GM18907 (cell line): Measurements from ENCODE around the gene TNNI3.
"Not testable (repeated sequence)": the region's sequence is repeated elsewhere in the genome, so short reads cannot be mapped to it uniquely, and the experiment has no call there.

ENCODE experiments used
- ATAC-seq: cut with Tn5 transposase; IDR thresholded peaks from one replicate; pipeline ENCODE4 v1.9.1; 2021; ENCODE audit warnings: mild to moderate bottlenecking, moderate library complexity; ENCODE audit not compliant: unreplicated experiment

The TNNI3 gene

DNA sequence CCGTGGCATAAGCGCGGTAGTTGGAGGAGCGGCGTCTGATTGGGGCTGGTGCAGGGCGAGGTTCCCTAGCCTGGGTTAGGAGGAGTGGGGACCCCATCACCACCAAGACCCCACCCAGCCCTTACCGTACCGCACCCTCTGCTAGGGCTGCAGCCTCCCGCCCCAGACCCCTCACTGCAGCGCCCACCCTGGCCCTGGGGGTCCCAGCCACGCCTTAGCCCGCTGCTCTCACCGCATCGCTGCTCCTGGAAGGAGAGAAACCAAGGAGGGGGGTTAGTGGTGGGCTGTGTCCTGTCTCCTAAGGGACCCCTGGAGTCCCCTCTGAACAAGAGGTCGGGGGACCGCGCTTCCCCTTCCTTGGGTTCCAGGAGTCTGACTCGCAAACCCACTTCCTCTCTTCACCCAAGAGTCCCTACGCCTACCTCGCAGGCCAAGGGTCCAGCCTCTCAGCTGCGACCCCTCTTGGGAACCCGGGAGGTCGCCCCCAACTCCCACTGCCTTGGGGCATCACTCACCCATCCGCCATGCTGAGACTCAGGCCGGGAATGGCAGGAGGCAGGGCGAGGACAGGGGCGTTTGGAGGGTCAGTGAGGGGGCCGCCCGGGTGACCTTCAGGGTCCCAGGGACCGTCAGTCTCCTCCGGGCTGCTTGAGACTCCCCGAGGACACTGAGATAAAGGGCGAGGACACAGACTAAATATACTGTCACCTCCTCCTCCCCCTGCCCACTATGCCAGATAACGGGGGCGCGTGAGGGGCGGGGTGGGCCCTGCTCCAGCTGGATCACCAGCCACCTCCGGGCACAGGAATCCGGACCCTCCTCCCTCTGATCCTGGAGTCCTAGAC is at the start of gene TNNI3:
TSS of gene TNNI3 (minus strand) at position 669 of the 845 bp plus-strand sequence. CDS start at position 526, 143 bp downstream.
- ATAC-seq = no peak

DNA sequence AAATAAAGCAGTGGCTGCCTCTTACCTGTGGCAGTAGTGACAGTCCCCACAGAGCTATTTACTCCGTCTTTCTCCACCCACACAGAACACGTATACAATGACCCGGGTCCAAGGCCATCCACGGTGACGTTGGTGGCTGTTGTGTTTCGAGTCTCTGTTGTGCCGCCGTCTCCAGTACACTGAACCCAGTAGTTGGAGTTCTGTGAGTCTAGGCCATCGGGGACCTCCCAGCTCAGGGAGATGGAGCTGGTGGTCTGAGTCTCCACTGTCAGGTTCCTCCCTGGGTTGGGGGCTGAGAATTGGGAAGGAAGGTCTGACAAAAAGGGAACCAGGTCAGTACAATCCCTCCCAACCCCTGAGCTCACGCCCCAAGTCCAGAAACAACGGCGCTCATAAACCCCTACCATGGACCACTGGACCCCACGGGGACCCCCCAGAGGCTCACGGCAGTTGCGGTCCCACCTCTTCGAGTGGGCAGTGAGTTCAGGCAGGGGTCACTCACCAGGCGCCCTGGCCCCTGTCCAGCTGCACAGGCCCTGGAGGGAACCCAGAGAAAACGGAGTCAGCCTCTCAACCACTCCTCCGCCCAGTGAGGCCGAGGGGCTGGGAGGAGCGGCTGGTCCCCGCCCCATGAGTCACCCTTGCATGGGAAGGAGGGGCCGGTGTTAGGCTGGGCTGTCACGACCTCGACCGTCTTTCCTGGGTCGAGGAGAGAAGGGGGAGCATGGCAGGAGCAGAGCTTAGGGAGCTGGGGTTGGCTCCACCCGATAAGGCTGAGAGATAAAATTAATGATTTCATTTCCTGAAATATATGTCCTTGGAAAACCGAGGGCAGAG is 49.4 kb upstream of the TNNI3 start:
- no peak for ATAC-seq

DNA sequence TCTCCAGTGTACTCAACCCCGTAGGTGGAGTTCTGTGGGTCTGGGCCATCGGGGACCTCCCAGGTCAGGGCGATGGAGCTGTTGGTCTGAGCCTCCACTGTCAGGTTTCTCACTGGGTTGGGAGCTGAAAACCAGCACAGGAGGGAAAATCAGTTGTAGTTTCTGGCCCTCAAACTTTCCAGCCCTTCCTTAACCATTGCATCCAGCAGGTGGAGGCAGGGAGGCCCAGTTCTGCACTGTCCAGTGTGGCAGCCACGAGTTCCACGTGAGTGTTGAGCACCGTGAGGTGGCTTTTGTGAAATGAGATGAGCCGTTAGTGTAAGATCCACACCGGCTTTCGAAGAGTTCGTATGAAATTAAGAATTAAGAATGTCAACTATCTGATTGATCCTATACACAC is 44.7 kb upstream of the TNNI3 start:
- not testable (repeated sequence) for ATAC-seq

DNA sequence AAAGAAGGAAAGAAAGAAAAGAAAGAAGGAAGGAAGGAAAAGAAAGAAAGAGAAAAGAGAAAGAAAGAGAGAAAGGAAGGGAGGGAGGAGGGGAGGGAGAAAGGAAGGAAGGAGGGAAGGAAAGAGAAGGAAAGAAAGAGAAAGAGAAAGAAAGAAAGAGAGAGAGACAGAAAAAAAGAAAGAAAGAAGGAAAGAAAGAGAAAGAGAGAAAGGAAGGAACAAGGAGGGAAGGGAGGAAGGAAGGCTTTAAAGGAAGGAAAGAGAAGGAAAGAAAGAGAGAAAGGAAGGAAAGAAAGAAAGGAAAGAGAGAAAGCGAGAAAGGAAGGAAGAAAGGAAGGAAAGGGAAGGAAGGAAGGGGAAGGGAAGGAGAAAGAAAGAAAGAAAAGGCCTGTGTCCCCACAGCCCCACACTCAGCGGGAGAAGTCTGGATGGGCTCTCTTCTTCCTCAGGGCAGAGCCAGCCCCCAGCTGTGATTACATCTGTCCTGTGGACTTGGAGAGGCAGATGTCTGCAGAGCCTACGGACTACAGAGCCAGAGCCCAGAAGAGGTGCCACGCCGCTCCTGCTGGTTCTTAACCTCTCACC is 42.2 kb upstream of the TNNI3 start:
- ATAC-seq = no peak

DNA sequence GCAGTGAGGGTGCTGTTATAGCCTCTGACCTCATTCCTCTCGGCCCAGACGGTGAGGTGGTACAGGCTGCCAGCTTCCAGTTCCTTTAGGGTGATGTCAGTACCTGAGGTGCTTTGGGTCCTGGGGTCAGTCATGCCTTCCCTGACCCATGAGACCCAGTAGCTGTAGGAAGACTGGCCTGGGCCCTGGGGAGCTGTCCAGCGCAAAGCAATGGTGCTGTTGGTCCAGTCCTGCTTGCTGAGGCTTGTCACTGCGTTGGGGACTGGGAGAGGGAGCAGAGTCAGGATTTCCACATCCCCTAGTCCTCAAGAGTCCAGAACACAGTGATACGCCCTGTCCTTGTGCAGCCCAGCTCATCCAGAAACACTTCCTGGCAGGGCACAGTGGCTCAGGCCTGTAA is 41.1 kb upstream of the TNNI3 start:
- no peak for ATAC-seq

DNA sequence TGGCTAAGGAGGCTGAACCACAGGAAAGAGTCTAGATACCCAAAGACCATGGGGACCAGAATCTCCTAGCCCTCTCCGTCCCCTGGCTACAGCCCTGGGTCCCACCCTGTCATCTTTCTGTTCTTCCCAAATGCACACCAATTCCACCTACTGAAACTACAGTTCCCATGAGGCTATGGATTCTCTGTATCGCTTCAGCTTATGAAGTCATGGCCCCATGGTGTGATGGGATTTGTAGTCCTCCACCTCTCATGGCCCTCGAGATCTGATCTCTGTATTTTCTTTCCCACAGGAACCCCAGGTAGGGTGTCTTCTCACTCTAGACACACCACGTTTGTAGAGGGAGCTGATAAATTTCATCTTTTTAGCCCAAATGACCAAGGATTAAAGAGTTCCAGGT is 40.0 kb upstream of the TNNI3 start:
- no peak for ATAC-seq

DNA sequence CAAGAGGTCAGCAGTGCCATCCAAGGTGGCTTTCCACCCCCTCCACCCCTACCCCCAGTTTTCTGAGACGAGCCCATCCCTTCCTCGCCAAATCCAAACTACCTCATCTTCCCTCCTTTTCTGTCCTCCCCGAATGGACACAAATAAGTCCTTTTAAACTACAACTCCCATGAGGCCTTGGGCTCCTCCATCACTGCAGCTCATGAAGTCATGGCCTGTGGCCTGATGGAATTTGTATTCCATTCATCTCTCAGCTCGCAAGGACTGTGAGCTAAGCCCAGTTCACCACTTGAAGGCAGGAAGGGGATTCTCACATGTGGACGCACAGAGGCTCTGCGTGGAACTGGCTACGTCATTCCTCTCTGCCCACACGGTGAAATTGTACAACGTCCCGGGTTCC is 39.3 kb upstream of the TNNI3 start:
- no peak for ATAC-seq

DNA sequence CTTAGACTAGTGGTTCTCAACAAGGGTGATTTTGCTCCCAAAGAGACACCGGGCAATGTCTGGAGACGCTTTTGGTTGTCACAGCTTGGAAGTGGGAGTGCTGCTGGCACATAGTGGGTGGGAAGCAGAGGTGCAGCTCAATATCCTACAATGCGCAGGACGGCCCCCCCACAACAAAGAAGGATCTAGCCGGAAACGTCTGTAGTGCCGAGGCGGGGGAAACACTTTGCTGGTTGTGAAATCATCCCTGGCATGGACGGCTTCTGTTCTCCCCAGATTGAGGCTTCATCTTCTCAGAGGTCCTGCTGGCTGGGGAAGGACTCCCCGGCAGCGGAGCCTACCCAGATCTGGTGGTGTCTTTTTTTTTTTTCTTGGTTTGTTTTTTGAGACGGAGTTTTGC is 35.9 kb upstream of the TNNI3 start:
- no peak for ATAC-seq

DNA sequence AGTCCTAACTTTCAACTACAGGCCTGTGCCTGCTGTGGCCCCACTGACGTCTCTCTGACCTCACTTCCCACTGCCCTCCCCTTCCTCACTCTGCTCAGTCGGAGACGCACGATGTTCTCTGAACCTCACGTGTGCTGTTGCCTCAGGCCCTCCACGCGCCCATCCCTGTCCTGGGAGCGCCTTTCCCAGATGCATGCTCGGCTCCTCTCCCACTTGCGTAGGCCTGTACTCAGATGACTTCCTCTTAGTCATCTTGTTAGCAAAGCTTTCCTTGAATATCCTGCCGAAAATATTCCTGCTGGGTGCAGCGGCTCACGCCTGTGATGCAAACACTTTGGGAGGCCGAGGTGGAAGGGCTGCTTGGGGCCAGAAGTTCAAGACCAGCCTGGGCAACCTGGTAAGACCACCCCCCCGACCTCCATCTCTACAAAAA is 31.9 kb upstream of the TNNI3 start:
- no peak for ATAC-seq

DNA sequence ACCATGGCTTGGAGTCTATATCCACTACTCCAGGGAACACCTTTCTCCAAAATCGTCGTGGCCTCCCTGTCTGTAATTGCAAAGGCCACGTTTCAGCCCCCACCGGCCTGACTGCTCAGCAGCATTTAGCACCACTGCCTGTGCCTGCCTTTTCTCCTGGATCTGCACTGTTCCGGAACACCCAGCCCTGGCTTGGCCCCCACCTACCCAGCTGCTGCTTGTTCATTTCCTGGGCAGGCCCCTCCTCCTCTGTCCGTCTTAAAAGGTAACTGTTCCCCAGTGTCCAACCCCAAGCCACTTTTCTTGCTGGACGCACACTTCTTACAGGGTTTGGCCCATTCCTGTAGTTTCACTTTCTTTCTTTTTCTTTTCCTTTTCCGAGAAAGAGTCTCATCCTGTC is 31.1 kb upstream of the TNNI3 start:
- ATAC-seq = no peak

DNA sequence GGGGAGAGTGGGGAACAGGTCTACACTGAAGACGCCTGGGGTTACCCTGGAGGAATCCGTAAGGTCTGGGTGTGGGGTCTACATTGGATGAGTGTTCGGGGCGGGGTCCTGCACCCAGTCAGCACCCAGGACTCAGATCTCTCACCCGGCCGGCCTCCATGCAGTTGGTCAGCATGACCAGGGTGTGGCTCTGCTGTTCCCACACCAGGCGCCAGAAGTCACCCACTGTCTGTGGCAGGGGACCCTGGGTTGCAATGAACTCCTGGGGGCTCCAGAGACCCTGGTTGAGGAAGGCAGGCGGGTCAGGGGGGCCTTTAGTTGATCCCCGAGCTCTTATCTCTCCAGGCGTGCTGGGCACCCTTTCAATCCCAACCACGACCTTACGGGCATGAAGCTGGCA is 28.5 kb upstream of the TNNI3 start:
- no peak for ATAC-seq

DNA sequence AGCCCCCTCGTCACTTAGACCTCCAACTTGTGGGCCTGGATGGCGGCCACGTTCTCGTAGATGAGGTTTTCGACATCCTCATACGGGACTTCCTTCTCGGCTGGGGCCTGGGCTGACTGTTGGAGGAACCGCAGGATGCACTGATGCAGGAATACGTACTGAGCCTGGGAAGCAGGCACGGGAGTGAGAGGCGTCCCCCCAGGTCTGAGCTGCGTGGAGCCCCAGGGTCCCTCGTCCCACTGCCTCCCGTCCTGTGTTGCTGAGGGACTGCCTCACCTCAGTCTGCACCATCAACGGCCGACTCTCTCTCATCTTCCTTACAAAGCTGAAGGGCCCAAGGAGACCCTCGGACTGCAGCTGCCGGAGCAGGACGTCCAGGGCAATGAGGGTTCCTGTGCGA is 24.2 kb upstream of the TNNI3 start:
- no peak for ATAC-seq

DNA sequence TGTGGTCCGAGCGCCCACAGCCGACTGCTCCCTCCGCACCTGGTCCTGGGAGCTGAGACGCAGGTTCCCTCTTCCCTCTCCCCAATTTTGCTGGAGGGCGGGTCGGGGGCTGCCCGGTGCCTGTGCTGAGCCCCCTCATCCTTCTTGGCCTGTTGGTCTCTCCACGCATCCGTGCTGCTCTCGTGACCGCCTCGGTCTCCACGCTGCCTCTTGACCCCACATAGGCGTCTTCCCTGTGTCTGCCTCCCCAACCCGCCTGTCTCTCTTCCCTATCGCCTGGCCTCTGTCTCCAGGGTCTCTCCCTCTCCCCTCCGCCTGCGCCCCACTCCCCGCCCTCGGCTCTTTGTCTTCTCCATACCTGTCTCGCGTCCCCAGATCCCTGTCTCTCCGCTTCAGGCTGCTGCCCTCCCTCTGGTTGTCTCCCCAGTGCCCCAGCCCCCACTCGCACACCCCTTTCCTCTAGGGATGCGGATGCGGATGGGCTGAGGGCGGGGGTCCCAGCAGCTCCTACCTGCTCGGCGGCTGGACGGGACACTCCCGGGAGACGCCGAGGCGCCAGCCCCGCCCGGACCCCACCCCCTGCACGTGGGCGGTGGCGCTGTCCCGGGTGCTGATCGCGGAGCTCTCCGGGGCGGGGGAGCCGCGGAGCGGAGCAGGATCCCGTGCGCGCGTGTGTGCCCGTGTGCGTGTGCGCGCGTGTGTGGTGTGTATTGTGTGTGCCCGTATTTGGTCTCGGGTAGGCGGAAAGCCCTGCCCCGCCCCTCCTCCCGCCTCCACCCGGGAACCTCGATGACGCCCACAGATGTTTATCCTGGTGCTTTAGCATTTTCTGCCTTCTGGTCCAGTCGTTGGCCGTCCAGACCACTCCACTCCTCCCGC is 22.3 kb upstream of the TNNI3 start, which contains the start of gene SYT5:
TSS of gene SYT5 (minus strand) at position 684 of the 879 bp plus-strand sequence. CDS start 1,248 bp downstream, outside the sequence.
- ATAC-seq = peak; percentile 28

DNA sequence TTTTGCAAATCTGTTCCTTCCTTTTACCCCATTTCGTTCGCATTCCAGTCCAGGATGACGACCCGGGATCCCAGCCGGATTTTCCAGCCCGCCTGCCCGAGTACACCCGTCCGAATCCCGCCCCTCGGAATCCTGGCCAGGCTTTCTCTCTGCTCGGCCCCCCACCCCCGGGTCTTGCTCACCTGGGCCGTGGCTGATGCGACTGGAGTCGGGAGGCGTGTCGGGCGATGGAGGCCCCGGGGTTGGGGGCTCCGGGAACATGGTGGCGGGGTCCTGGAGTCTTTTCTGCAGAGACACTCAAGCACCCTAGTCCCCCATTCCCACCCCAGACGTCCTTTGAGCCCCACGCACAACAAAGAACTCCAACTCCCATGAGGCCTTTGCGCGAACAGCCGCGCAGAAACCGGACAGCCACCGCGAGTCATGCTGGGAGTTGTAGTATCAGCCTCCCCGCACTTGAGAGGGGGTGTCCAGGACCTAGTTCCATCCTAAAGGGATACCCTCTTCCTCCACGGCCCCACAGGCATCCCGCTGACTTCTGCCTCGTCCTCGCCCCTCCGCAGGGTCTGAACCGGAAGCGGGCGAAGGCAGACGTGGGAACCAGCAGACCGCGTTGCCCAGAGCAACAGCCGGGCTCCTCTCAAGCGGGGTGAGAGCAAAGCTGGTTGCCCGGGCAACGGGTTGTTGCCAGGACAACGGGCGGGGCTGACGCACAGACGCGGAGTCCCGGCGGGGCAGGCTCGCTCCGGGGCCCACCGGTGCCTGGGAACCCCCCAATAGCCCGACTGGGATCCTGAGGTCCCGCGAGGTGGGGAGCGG is 21.5 kb upstream of the TNNI3 start:
- ATAC-seq = peak; percentile 72

DNA sequence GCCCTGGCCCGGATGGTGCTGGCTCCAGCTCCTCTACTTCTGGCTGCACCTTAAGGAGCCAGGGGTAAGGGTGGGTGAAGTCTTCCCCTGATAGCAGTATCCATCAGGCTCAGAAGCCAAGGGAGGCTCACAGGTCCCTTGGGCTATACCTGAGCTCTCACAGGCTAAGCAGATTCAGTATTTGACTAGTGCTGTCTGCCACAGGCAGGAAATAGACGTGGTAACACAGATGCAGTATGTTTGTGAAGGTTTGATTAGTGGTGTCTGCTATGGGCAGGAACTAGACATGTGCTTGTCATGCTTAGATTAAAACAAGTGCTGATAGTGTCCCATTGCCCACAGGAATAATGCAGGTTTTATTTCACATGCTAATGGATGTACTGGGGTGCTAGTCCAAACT is 18.5 kb upstream of the TNNI3 start:
- no peak for ATAC-seq

DNA sequence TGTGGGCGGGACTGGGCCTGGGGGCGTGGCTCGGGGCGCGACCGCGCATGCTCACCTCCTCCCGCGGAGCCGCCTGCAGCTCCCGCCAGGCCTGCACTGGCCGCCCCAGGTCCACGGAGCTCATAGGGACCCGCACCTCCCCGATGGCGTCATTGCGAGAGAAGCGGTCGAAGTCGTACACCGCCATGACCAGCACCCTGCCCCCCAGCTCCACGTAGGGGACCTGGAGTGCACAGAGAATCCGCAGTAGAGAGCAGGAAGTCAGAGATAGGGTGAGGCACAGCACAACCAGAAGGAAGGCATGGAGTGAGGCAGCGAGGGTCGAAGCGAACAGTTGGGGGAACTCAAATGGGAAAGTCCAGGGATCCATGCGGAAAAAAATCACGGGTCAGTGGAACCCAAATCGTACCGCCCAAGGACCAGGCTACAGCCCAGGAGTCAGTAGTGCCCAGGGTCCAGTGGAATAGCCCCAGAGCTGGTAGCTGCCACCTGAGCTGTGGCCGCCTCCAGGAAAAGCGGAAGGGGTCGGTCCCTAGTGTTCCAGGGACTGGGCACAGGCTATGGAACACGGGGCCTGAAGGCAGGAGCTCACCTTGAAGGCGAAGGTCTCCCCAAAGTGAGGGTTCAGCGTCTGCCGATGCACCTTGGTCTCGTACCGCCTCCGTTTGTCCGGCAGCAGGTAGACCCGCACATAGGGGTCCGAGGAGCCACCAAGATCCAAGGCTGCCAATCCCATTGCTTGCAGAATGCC is 17.8 kb upstream of the TNNI3 start:
- no peak for ATAC-seq

DNA sequence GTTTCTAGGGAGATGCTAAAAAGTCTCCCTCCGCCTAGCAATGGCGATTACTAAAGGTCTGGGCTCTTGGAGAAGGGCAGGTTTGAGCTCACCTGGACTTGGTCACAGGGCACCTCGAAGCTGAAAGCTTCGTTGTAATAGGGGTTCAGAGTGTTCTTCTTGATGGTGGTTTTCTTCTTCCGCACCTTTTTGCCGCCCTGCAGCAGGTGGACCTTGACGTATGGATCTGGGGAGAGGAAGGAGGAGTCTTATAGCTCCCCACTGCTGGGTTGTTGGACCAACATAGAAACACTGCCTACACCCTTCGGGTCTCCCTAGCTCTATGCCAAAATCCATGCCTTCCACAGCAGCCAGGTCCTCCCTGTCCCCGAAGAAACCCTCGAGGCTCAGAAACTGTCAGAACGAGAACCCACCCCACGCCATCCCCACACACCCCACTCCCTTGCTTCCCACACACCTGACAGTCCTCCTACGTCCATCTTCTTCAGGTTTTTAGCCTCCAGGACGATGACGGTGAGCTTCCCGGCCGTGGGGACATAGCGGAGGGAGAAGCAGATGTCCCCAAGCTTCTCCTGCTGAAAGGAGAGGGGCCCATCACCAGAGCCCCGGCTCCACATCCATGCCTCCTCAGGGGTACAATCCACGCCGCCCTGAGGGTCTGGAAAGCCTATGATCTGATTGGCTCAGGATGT is 17.0 kb upstream of the TNNI3 start:
- ATAC-seq = no peak

DNA sequence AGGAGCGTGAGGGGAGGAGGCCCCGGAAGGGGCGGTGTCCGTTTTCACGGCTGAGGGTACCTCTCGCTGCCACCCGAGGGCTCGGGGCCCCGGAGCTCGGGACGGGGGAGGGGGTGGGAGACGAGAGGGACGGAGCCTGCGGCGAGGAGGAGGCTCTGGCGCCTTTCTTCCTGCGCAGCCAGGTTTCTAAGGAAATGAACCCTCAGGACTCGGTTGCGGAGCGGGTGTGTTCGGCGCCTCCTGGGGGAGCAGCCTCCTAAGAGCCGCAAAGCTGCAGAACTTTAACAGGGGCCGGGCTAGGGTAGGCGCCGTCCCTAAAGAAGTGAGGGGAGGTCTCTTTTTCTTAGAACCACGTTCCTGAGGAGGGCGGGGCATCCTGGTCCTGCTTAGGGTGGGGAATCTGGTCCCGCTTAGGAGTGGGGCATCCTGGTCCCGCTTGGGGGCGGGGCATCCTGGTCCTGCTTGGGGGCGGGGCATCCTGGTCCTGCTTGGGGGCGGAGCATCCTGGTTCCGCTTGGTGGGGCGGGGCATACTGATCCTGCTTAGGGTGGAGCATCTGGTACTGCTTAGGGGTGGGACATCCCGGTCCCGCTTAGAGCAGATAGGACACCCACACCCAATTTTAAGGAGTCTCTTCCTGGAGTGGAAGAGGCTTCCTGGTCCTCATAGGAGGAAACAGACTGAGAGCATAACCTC is 16.3 kb upstream of the TNNI3 start:
- ATAC-seq = no peak
